MCF 10A (cell line): ENCODE results near the gene OR2AT4. TPM values are rescaled to one million over a fixed set of nuclear protein-coding genes. Genes with fewer than 3 reads are reported as not detected.

ENCODE experiments used
- BruUV-seq: library from RNA; stranded (reverse); fragments of 400-500 nt; replicated peaks from 2 replicates; lab custom pipeline; 2021; lab: Mats Ljungman, UMichigan
- CTCF ChIA-PET: fragments of 300-600 bp; sonication (Branson Sonifier 250); formaldehyde crosslinking; extraction: SDS; loops from one replicate; lab custom pipeline; 2021; ENCODE audit warnings: antibody characterized with exemption, inconsistent platforms; lab: Yijun Ruan, JAX
- POLR2A ChIA-PET: fragments of 300-600, 350-650 bp; sonication (Branson Sonifier 250); formaldehyde crosslinking; extraction: SDS; loops from one replicate; lab custom pipeline; 2020; ENCODE audit warnings: antibody characterized with exemption, inconsistent platforms; lab: Yijun Ruan, JAX
- DNase-seq: peaks from one replicate; pipeline ENCODE4 v3.0.0-alpha.2; 2018; ENCODE audit not compliant: unreplicated experiment
- H3K27ac Mint-ChIP-seq: one replicate; pipeline ENCODE4 v1.8.0; 2022; ENCODE audit warnings: mild to moderate bottlenecking, low read depth, mixed read lengths; ENCODE audit not compliant: unreplicated experiment
- H3K27me3 Mint-ChIP-seq: one replicate; pipeline ENCODE4 v1.8.0; 2022; ENCODE audit warnings: mixed read lengths; ENCODE audit not compliant: insufficient read depth, unreplicated experiment
- H3K36me3 Mint-ChIP-seq: one replicate; pipeline ENCODE4 v1.8.0; 2022; ENCODE audit warnings: mild to moderate bottlenecking, moderate library complexity, mixed read lengths; ENCODE audit not compliant: insufficient read depth, unreplicated experiment
- H3K4me1 Mint-ChIP-seq: one replicate; pipeline ENCODE4 v1.8.0; 2022; ENCODE audit warnings: mixed read lengths; ENCODE audit not compliant: insufficient read depth, unreplicated experiment
- H3K4me3 Mint-ChIP-seq: one replicate; pipeline ENCODE4 v1.8.0; 2022; ENCODE audit warnings: mild to moderate bottlenecking, moderate library complexity, mixed read lengths; ENCODE audit not compliant: unreplicated experiment
- H3K9me3 Mint-ChIP-seq: one replicate; pipeline ENCODE4 v1.8.0; 2022; ENCODE audit warnings: mixed read lengths; ENCODE audit not compliant: unreplicated experiment
- CTCF ChIP-seq: fragments of 200-600 bp; IDR thresholded peaks from one replicate; pipeline ENCODE4 v1.8.0; 2022; ENCODE audit warnings: antibody characterized with exemption, mild to moderate bottlenecking; ENCODE audit not compliant: unreplicated experiment
- intact Hi-C: fragments of 100-400 bp; cut with micrococcal nuclease; formaldehyde crosslinking; loops from 2 replicates; pipeline ENCODE4 v1.14.1; 2022
- total RNA-seq: library from RNA; stranded (reverse); gene quantifications from 2 replicates; pipeline ENCODE4 v1.2.3, GENCODE V29; 2022

Gene OR2AT4
- total RNA-seq, 1 experiment from 2014 or later = not detected

- Mint-ChIP-seq H3K27me3 (peaks cover 83% of the 10 kb centered on the region), H3K4me1 (no peaks in the 10 kb centered on the region), H3K4me3 (no peak overlapping the region), H3K36me3 (no peaks in the 10 kb centered on the region), H3K27ac (no peak overlapping the region), H3K9me3 (no peaks in the 10 kb centered on the region)
- intact Hi-C loops = no loop called here
- no TSS peak for BruUV-seq
- ChIA-PET POLR2A (no interaction called here), CTCF (interaction anchor here (0.5 to 1.0 kb wide), 3 partner anchors 12 to 194 kb away, joined by 3 read pairs; no protein-coding TSS in a partner anchor)
- TF ChIP-seq CTCF = no peak
- DNase-seq = no peak
These were observed 6.0 kb downstream of the OR2AT4 start for GRCh38 chr11:75090671-75091177.

GRCh38 chr11:75087319-75088305 lies 9.1 kb downstream of the OR2AT4 start:
- Mint-ChIP-seq H3K27ac (no peak overlapping the region), H3K36me3 (no peaks in the 10 kb centered on the region), H3K9me3 (no peaks in the 10 kb centered on the region), H3K4me3 (no peak overlapping the region), H3K4me1 (no peaks in the 10 kb centered on the region), H3K27me3 (peaks cover 82% of the 10 kb centered on the region)
- intact Hi-C loops = no loop called here
- no peak for DNase-seq
- POLR2A ChIA-PET = no interaction called here
- CTCF ChIA-PET = no interaction called here
- TF ChIP-seq CTCF = no peak
- BruUV-seq = no TSS peak

GRCh38 chr11:75084883-75085282 lies 11.8 kb downstream of the OR2AT4 start:
- intact Hi-C loops = no loop called here
- TF ChIP-seq CTCF = no peak
- peaks cover 75% of the 10 kb centered on the region for H3K27me3 Mint-ChIP-seq
- no peak for DNase-seq
- ChIA-PET CTCF (no interaction called here), POLR2A (no interaction called here)
- H3K4me3 Mint-ChIP-seq = no peak overlapping the region
- no peaks in the 10 kb centered on the region for H3K9me3 Mint-ChIP-seq
- no peaks in the 10 kb centered on the region for H3K4me1 Mint-ChIP-seq
- no TSS peak for BruUV-seq
- no peaks in the 10 kb centered on the region for H3K36me3 Mint-ChIP-seq
- H3K27ac Mint-ChIP-seq = no peak overlapping the region

GRCh38 chr11:75083217-75083605 lies 13.5 kb downstream of the OR2AT4 start:
- Mint-ChIP-seq H3K4me1 (no peaks in the 10 kb centered on the region), H3K36me3 (no peaks in the 10 kb centered on the region), H3K27ac (no peak overlapping the region), H3K9me3 (no peaks in the 10 kb centered on the region), H3K4me3 (no peak overlapping the region), H3K27me3 (peaks cover 62% of the 10 kb centered on the region)
- BruUV-seq = no TSS peak
- POLR2A ChIA-PET = no interaction called here
- TF ChIP-seq CTCF = no peak
- CTCF ChIA-PET = interaction anchor here (0.7 to 1.0 kb wide), 2 partner anchors 168 to 302 kb away, joined by 4 to 5 read pairs; no protein-coding TSS in a partner anchor
- DNase-seq = no peak
- intact Hi-C loops = no loop called here
